K562 (cell line): ENCODE measurements around the gene MILR1. TPM values are rescaled to one million over a fixed set of nuclear protein-coding genes. Genes with fewer than 3 reads are reported as not detected.

Experiments used
- ATAC-seq: fragments of 200-7000 bp; cut with Tn5 transposase; 3 replicates; pipeline ENCODE4 v1.9.1; 2020; ENCODE audit warnings: moderate library complexity
- BruUV-seq: library from RNA; stranded (reverse); fragments of 400-500 nt; replicated peaks from 2 replicates; lab custom pipeline; 2021; lab: Mats Ljungman, UMichigan
- CTCF ChIA-PET: fragments of 300-600 bp; formaldehyde crosslinking; extraction: SDS; loops from one replicate; lab custom pipeline; 2021; ENCODE audit warnings: low intra/inter-chr PET ratio; lab: Yijun Ruan, JAX
- POLR2A ChIA-PET: fragments of 300-600, 350-650 bp; sonication (Branson Sonifier 250); formaldehyde crosslinking; extraction: SDS; loops from one replicate; lab custom pipeline; 2021; ENCODE audit warnings: antibody characterized with exemption, inconsistent platforms; lab: Yijun Ruan, JAX
- DNase-seq, 4 experiments: peaks; one replicate each; pipeline versions ENCODE4 v3.0.0 to v3.0.0-alpha.2; 2011 to 2018; ENCODE audit warnings: low spot score in 3 of 4, mixed read lengths in 3 of 4; ENCODE audit errors: extremely low read depth in 1 of 4
- FAIRE-seq: peaks from 2 replicates; lab custom pipeline; 2011; peaks lifted over from hg19 to GRCh38; lab: Jason Lieb, UNC
- H2AFZ ChIP-seq: 2 replicates; pipeline ENCODE4 v1.6.0; 2011; ENCODE audit warnings: low read depth, low read length, control low read depth, inconsistent platforms
- H3K27ac ChIP-seq: fragments of 200-600 bp; 3 replicates; pipeline ENCODE4 v1.8.0; 2011; ENCODE audit warnings: low read depth, mild to moderate bottlenecking, control low read depth, inconsistent platforms, low read length, moderate library complexity, mixed read lengths; ENCODE audit errors: extremely low read depth
- H3K27me3 ChIP-seq, 2 experiments: fragments of 300-600 bp in 1 of 2; 2 replicates in 1 of 2; 3 replicates in 1 of 2; pipeline versions ENCODE4 v1.6.0 to v1.8.0; 2011; ENCODE audit warnings: inconsistent platforms in 2 of 2, low read length in 2 of 2, mild to moderate bottlenecking in 1 of 2, mixed read lengths in 1 of 2, moderate library complexity in 1 of 2; ENCODE audit not compliant: control insufficient read depth in 2 of 2, insufficient read depth in 2 of 2
- H3K36me3 ChIP-seq: fragments of 300-600 bp; 3 replicates; pipeline ENCODE4 v1.8.0; 2011; ENCODE audit warnings: mild to moderate bottlenecking, low read length, inconsistent platforms; ENCODE audit not compliant: control insufficient read depth, insufficient read depth
- H3K4me1 ChIP-seq, 2 experiments: fragments of 200-600 bp in 1 of 2; replicated peaks in 1 of 2; 2 replicates in 1 of 2; 3 replicates in 1 of 2; pipeline versions ENCODE4 v1.5.1 to v1.8.0; 2011; ENCODE audit warnings: inconsistent platforms in 2 of 2, low read length in 2 of 2, mild to moderate bottlenecking in 1 of 2, mixed read lengths in 1 of 2, moderate library complexity in 1 of 2; ENCODE audit not compliant: control insufficient read depth in 2 of 2, insufficient read depth in 2 of 2
- H3K4me2 ChIP-seq: 2 replicates; pipeline ENCODE4 v1.6.1; 2011; ENCODE audit warnings: low read length, control low read depth, inconsistent platforms, mixed read lengths; ENCODE audit not compliant: insufficient read depth
- H3K4me3 ChIP-seq: fragments of 200-600 bp; sonication (generic), shearing (Covaris generic); 2 replicates; pipeline ENCODE4 v1.5.1; 2016; ENCODE audit warnings: control low read depth, inconsistent platforms
- H3K79me2 ChIP-seq: fragments of 200-600 bp; 3 replicates; pipeline ENCODE4 v1.8.0; 2011; ENCODE audit warnings: low read length, inconsistent platforms; ENCODE audit not compliant: control insufficient read depth, insufficient read depth
- H3K9ac ChIP-seq, 2 experiments: 2 replicates each; pipeline versions ENCODE4 v1.6.0 to v1.6.1; 2011; ENCODE audit warnings: low read depth in 2 of 2, low read length in 2 of 2, control low read depth in 1 of 2, inconsistent platforms in 1 of 2, mild to moderate bottlenecking in 1 of 2, mixed read lengths in 1 of 2; ENCODE audit not compliant: insufficient read depth in 1 of 2
- H3K9me1 ChIP-seq: one replicate; pipeline ENCODE4 v1.6.0; 2011; ENCODE audit warnings: inconsistent platforms, mild to moderate bottlenecking, low read length, moderate library complexity; ENCODE audit not compliant: control insufficient read depth, insufficient read depth
- H3K9me3 ChIP-seq: replicated peaks from 2 replicates; pipeline ENCODE4 v1.5.1; 2011; ENCODE audit warnings: low read depth, low read length, inconsistent platforms; ENCODE audit not compliant: control insufficient read depth, insufficient read depth
- H4K20me1 ChIP-seq: replicated peaks from 2 replicates; pipeline ENCODE4 v1.6.1; 2011; ENCODE audit warnings: low read length, inconsistent platforms, mixed read lengths; ENCODE audit not compliant: control insufficient read depth, insufficient read depth
- RFX1 ChIP-seq: fragments of 450-650 bp; IDR thresholded peaks from 2 replicates; pipeline ENCODE4 v1.6.1; 2016; ENCODE audit warnings: mild to moderate bottlenecking, moderate library complexity
- ZNF561 ChIP-seq: fragments of 450-650 bp; formaldehyde crosslinking; conservative IDR thresholded peaks from 2 replicates; pipeline ENCODE4 v1.4.0; 2020; ENCODE audit warnings: mild to moderate bottlenecking, moderate library complexity
- ZNF589 ChIP-seq: fragments of 200-800 bp; sonication (Bioruptor generic); IDR thresholded peaks from 2 replicates; pipeline ENCODE4 v1.6.1; 2016; ENCODE audit warnings: low read depth, missing genetic modification characterization, missing compliant biosample characterization
- WGBS: fragments of 100-300 bp; shearing (Covaris generic); methylation state at CpG from one replicate; pipeline ENCODE4 v1.1.6; 2016; ENCODE audit warnings: low coverage, mixed read lengths; ENCODE audit not compliant: insufficient coverage; ENCODE audit errors: missing lambda C conversion rate; 5-methylcytosine and 5-hydroxymethylcytosine counted together
- in situ Hi-C: fragments of 300-500 bp; cut with MboI; formaldehyde crosslinking; loops from 4 replicates; pipeline ENCODE4 v1.15.0; 2018; ENCODE audit warnings: inconsistent platforms, mixed read lengths
- intact Hi-C: fragments of 100-400 bp; cut with micrococcal nuclease; formaldehyde crosslinking; loops from 2 replicates; pipeline ENCODE4 v1.14.2; 2022
- polyA plus RNA-seq, 8 experiments: library from polyadenylated mRNA; depleted of rRNA in 4 of 8; stranded (reverse) in 5 of 8; unstranded in 3 of 8; fragments of >200 nt; fragmentation: Nextera tagmentation in 2 of 8; fragmentation: Illumina TruSeq in 1 of 8; extraction: Ambion mirVana in 2 of 8; extraction: Trizol in 1 of 8; gene quantifications; 2 replicates each; pipeline versions ENCODE4 v1.2.1 to v1.2.3, GENCODE V29; 2011 to 2014; ENCODE audit warnings: inconsistent platforms in 1 of 8, missing spikeins in 1 of 8
- total RNA-seq, 7 experiments: library from RNA; depleted of rRNA in 6 of 7; stranded (reverse); fragments of >200 nt in 6 of 7; fragmentation: Illumina TruSeq in 2 of 7; extraction: Trizol in 2 of 7; gene quantifications; 2 replicates each; pipeline versions ENCODE4 v1.2.1 to v1.2.3, GENCODE V29; 2011 to 2021; ENCODE audit warnings: low replicate concordance in 1 of 7
- TF ChIP-seq, protein P1 (sequence below): fragments of 200-400 bp; formaldehyde crosslinking; IDR thresholded peaks from 2 replicates; pipeline ENCODE4 v1.6.1; 2017; ENCODE audit warnings: mild to moderate bottlenecking, low read depth, low read length, moderate library complexity

Gene MILR1
- total and polyA plus RNA-seq, 9 of the 15 experiments (the other 6 are each of a cell fraction or from before 2014, with no cell fraction given): 3.8 to 14.1 (median 7.1) TPM

DNA sequence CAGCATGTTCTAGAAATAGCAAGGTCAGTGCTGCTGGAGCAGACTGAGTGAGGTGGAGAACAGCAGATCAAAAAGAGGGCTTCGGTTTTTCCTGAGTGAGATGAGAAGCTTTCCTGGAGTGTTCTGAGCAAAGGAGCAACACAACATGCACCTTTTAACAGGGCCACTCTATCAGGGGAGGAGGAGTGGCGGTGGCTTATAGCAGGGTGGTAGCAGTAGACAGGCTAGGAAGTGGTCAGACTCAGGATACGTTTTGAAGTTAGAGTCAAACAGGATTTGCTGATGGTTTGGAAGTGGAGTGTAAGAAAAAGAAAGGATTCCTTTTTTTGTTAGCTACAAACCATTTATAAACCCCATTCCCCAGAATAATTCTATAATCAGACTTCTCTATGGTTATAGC, 35.5 kb downstream of the MILR1 start:
- FAIRE-seq (no peak), DNase-seq (no peak), ATAC-seq (no peak; the same call in 2 of the 3 replicates)
- Histone ChIP-seq H3K27me3 (no peaks in the 10 kb centered on the region), H3K4me2 (no peak overlapping the region), H3K9ac (no peak overlapping the region), H3K79me2 (no peaks in the 10 kb centered on the region), H3K4me3 (no peak overlapping the region), H3K9me3 (no peaks in the 10 kb centered on the region), H4K20me1 (no peaks in the 10 kb centered on the region), H3K36me3 (peaks cover 85% of the 10 kb centered on the region), H3K9me1 (no peaks in the 10 kb centered on the region), H3K4me1 (no peaks in the 10 kb centered on the region), H3K27ac (no peak overlapping the region), H2AFZ (no peak overlapping the region)
- ChIA-PET CTCF (no interaction called here), POLR2A (interaction anchor here (0.6 to 2.0 kb wide), 5 partner anchors 13 to 104 kb away, joined by 3 to 12 read pairs (median 7); partner anchors contain the start of gene POLG2)
- TF ChIP-seq, protein P1, sequence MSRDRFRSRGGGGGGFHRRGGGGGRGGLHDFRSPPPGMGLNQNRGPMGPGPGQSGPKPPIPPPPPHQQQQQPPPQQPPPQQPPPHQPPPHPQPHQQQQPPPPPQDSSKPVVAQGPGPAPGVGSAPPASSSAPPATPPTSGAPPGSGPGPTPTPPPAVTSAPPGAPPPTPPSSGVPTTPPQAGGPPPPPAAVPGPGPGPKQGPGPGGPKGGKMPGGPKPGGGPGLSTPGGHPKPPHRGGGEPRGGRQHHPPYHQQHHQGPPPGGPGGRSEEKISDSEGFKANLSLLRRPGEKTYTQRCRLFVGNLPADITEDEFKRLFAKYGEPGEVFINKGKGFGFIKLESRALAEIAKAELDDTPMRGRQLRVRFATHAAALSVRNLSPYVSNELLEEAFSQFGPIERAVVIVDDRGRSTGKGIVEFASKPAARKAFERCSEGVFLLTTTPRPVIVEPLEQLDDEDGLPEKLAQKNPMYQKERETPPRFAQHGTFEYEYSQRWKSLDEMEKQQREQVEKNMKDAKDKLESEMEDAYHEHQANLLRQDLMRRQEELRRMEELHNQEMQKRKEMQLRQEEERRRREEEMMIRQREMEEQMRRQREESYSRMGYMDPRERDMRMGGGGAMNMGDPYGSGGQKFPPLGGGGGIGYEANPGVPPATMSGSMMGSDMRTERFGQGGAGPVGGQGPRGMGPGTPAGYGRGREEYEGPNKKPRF: no peak
- TF ChIP-seq RFX1 (no peak), ZNF561 (no peak), ZNF589 (CRISPR knock-in tag) (no peak)
- 77% methylated on average over 3 of the region's 3 CpGs for WGBS
- intact Hi-C loops: no loop called here
- BruUV-seq: no TSS peak
- in situ Hi-C loops: no loop called here
